ENCODE results near the gene PSPN. TPM values are rescaled to one million over a fixed set of nuclear protein-coding genes. Genes with fewer than 3 reads are reported as not detected.

Gene PSPN
- polyA plus RNA-seq, 1 experiment: 0.41 TPM

DNA sequence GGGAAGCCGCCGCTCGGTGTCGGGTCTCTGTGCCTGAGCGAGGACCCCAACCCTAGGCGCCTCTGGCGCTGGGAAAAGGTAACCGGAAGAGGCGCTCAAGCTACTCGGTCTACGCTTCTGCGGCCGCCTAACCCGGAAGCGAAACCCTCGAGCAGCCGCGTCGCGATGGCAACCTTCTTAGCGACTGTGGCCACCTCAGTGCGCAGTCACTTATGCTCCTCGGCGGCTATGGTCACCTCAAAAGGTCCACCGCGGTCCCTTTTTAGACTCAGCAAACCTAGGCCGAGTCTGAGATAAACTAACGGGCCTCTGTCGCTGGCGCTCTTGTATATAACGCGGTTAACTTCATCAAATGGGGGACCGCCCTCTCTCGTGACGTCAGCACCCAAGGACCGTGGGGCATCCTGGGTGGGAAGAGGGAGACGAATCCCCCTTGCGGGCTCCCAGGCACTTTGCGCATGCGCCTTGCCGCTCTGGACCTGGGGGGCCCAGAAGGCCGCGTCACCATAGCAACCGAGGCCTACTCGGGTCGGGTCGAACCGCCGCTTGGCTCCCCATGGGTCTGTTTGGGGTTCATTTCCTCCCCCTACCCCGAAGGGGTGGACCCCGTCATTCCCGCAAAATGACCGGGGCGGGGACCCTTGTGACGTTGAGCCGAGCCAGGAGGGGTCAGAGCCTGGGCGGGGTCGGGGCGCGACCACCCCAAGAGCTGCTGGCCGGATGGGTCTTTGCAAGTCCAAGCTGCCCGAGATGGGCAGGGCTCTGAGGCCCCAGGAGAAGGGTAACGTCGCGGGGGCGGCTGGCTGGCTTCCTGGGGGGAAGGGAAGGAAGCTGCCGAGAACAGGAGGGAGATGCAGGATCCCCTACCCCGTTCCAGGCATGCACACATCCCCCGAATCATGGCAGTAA lies 17.6 kb upstream of the PSPN start, which contains the start of gene GTF2F1:
TSS of gene GTF2F1 (minus strand) at position 91 of the 909 bp plus-strand sequence. CDS start 169 bp downstream, outside the sequence.
- CTCF ChIA-PET: no interaction called here
- POLR2A ChIA-PET: interaction anchor here (0.8 to 1.7 kb wide), 5 partner anchors 17 to 77 kb away, joined by 3 to 9 read pairs (median 6); partner anchors contain the start of genes ALKBH7 and KHSRP
- Histone ChIP-seq H3K27ac (ENCODE audit: low read depth, low read length) (peak within 1 kb of the TSS; percentile 97), H3K4me3 (ENCODE audit: low read depth, low read length) (peak within 1 kb of the TSS; percentile 89), H3K27me3 (ENCODE audit: control insufficient read depth, insufficient read depth, low read length) (no peaks in the 10 kb centered on the region), H3K9me3 (ENCODE audit: control insufficient read depth, insufficient read depth, low read length) (peaks cover 3% of the 10 kb centered on the region; the same call in 1 of the 2 replicates)
- peak; percentile 91 for DNase-seq (ENCODE audit: low read depth, low spot score)
- TF ChIP-seq, protein P1, sequence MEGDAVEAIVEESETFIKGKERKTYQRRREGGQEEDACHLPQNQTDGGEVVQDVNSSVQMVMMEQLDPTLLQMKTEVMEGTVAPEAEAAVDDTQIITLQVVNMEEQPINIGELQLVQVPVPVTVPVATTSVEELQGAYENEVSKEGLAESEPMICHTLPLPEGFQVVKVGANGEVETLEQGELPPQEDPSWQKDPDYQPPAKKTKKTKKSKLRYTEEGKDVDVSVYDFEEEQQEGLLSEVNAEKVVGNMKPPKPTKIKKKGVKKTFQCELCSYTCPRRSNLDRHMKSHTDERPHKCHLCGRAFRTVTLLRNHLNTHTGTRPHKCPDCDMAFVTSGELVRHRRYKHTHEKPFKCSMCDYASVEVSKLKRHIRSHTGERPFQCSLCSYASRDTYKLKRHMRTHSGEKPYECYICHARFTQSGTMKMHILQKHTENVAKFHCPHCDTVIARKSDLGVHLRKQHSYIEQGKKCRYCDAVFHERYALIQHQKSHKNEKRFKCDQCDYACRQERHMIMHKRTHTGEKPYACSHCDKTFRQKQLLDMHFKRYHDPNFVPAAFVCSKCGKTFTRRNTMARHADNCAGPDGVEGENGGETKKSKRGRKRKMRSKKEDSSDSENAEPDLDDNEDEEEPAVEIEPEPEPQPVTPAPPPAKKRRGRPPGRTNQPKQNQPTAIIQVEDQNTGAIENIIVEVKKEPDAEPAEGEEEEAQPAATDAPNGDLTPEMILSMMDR (IDR thresholded peaks at IDR 0.05; ENCODE audit: low read depth, low read length): peak; percentile 19; the same call in 1 of the 2 replicates

DNA sequence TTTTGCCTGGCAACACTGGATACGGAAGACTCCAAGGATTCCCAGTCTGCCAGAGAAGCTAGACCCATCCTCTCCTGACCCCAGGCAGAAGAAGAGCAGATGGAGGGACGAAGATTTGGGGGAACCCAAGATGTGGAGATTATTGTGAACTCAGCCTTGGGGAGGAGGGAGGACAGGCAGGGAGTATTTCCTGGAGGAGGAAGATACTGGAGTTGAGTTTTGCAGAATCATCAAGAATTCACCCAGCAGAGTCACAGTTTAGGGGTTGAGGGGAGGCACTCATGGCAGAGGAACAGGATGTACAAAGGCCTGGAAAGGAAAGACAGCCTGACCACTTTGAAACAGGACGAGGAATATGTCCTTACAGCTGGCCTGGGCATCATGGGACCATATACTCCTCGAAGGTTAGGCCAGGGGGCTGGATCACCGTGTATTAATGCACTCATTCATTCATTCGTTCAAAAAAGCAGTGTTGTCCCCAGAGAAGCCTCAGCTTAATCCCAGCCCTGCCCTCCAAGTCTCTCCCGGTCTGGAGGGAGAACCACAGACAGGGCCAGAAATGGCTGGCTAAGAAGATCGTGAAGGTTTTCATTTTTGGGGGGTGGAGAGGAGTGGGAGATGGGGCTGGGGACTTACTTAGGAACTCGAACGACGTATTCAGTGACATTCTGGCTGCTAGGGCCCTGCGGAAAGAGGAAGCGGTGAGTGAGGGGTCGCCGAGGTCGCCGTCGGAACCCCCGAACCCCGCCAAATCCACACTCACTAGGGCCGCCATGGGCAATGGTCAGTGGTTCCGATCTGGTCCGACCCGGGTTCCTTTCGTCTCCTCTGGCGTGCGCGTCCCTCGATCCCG lies 16.7 kb upstream of the PSPN start:
- ChIA-PET POLR2A (interaction anchor here (0.8 to 1.7 kb wide), 3 partner anchors 19 to 78 kb away, joined by 3 to 6 read pairs (median 6); partner anchors contain the start of genes ALKBH7 and KHSRP), CTCF (interaction anchor here (0.6 kb wide), 2 partner anchors 20 to 69 kb away, joined by 3 read pairs; partner anchors contain the start of gene ALKBH7)
- peak overlapping the region; percentile 97 for H3K27ac ChIP-seq (ENCODE audit: low read depth, low read length)
- DNase-seq (ENCODE audit: low read depth, low spot score): no peak
- TF ChIP-seq, protein P1 (IDR thresholded peaks at IDR 0.05; ENCODE audit: low read depth, low read length): no peak
- peaks cover 3% of the 10 kb centered on the region; the same call in 1 of the 2 replicates for H3K9me3 ChIP-seq (ENCODE audit: control insufficient read depth, insufficient read depth, low read length)
- peak overlapping the region; percentile 89 for H3K4me3 ChIP-seq (ENCODE audit: low read depth, low read length)
- H3K27me3 ChIP-seq (ENCODE audit: control insufficient read depth, insufficient read depth, low read length): no peaks in the 10 kb centered on the region

DNA sequence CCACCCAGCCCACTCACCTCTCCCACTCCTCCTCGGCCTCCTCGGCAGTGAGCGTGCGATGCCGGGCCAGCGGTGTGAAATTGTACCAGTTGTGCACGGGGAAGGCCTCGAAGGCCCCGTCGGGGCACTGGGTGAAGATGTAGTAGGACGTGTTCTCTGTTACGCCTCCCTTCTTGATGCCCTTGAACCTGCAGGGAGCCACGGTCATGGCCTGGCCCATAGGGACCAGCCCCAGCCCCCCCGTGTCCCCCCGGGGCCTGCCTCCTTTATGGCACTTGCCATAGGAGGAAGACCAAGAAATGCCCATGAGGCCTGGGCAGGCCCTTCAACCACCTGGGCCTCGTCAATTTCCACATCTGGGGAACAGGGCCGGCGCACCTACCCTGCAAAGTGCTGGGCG lies 11.6 kb upstream of the PSPN start:
- ChIA-PET CTCF (no interaction called here), POLR2A (no interaction called here)
- no peaks in the 10 kb centered on the region; the same call in 1 of the 2 replicates for H3K9me3 ChIP-seq (ENCODE audit: control insufficient read depth, insufficient read depth, low read length)
- no peak for DNase-seq (ENCODE audit: low read depth, low spot score)
- TF ChIP-seq, protein P1 (IDR thresholded peaks at IDR 0.05; ENCODE audit: low read depth, low read length): no peak
- no peak overlapping the region for H3K27ac ChIP-seq (ENCODE audit: low read depth, low read length)
- H3K4me3 ChIP-seq (ENCODE audit: low read depth, low read length): no peak overlapping the region
- H3K27me3 ChIP-seq (ENCODE audit: control insufficient read depth, insufficient read depth, low read length): no peaks in the 10 kb centered on the region

DNA sequence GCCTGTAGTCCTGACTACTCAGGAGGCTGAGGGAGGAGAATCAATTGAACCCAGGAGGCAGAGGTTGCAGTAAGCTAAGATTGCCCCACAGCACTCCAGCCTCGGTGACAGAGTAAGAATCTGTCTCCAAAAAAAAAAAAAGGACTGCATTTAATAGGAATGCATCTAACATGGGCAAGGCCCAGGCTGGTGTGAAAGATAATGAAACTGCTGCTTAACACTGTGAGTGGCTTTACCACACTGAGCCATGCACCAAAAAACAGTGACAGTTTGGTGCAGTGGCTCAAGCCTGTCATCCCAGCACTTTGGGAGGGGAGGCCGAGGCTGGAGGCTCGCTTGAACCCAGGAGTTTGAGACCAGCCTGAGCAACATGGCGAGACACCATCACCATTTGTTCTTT lies 8.6 kb upstream of the PSPN start:
- ChIA-PET POLR2A (no interaction called here), CTCF (no interaction called here)
- no peaks in the 10 kb centered on the region for H3K27me3 ChIP-seq (ENCODE audit: control insufficient read depth, insufficient read depth, low read length)
- DNase-seq (ENCODE audit: low read depth, low spot score): no peak
- peaks cover 14% of the 10 kb centered on the region; the same call in 1 of the 2 replicates for H3K9me3 ChIP-seq (ENCODE audit: control insufficient read depth, insufficient read depth, low read length)
- no peak overlapping the region for H3K4me3 ChIP-seq (ENCODE audit: low read depth, low read length)
- TF ChIP-seq, protein P1 (IDR thresholded peaks at IDR 0.05; ENCODE audit: low read depth, low read length): no peak
- H3K27ac ChIP-seq (ENCODE audit: low read depth, low read length): no peak overlapping the region

Measured in AG04450 (cell line).